ENCODE measurements around the gene MYO5A. TPM values are rescaled to one million over a fixed set of nuclear protein-coding genes. Genes with fewer than 3 reads are reported as not detected.

The MYO5A gene
- total and polyA plus RNA-seq, 8 donors, result 2.4 to 11.9 (median 8.1) TPM

DNA sequence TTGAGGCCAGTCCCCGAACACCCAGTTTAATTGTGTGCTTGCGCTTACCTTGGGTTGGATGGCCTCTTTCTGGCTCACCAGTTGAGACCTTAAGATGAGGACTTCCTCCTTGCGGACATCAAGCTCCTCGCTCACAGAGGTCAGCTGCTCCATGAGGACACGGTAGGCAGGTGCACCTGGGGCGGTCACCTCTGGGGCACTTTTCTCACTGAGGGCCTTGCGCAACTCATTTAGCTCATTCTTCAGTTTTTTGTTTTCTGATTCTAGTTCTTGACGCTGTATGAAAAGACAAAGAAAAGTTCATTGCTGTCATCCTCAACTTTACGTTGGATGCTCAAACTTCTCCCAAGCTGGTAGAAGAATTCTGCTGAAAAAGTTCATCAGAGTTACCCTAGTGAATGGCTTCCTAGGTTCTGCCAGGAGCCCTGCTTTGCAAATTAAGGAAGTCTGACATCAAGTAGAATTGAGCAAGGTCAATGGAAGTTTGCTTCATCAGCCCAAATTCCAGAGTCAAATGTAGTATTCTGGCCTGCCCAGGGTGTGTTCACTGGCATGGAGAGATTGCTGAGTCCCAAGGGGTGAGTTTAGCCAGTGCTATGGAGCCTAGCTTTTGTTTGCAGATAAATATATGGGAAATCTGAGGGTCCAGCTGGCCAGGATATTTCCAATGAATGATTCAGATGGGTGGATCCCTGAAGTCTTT lies 177.3 kb downstream of the MYO5A start:
- Histone ChIP-seq H3K27me3 (no peaks in the 10 kb centered on the region), H3K27ac (no peak overlapping the region), H3K4me1 (no peaks in the 10 kb centered on the region), H3K36me3 (peaks cover 0 to 14% (median 0%) of the 10 kb centered on the region in 3 donors), H3K4me3 (no peak overlapping the region), H3K9me3 (no peaks in the 10 kb centered on the region)
- ATAC-seq (peak in 1 of 4 donors; percentile 69), FAIRE-seq (no peak), DNase-seq (no peak)
- intact Hi-C loops (cut with DNase I), result no loop called here
- 93 to 96% methylated on average over 9 of the region's 9 CpGs for WGBS, 2 donors
- TF ChIP-seq, protein P1, sequence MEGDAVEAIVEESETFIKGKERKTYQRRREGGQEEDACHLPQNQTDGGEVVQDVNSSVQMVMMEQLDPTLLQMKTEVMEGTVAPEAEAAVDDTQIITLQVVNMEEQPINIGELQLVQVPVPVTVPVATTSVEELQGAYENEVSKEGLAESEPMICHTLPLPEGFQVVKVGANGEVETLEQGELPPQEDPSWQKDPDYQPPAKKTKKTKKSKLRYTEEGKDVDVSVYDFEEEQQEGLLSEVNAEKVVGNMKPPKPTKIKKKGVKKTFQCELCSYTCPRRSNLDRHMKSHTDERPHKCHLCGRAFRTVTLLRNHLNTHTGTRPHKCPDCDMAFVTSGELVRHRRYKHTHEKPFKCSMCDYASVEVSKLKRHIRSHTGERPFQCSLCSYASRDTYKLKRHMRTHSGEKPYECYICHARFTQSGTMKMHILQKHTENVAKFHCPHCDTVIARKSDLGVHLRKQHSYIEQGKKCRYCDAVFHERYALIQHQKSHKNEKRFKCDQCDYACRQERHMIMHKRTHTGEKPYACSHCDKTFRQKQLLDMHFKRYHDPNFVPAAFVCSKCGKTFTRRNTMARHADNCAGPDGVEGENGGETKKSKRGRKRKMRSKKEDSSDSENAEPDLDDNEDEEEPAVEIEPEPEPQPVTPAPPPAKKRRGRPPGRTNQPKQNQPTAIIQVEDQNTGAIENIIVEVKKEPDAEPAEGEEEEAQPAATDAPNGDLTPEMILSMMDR (IDR thresholded peaks at IDR 0.05), result no peak

DNA sequence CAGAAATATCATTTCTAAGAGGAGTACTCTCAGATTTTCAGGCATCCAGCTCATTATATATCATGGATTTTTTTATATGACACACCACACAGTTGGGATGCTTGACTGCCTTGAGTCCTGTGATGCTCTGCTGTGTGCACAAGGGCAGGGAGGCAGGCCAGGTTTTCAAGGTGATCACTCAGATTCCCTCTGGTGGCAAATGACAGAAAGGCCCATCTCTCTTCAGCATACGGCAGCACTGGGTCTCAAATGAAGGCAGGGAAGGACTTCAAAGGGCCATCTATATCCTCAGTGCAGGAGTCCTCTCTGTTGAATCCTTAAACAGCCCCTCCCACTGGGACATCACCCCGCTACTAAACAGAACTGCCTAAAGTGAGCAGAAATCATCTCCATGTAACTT lies 178.3 kb downstream of the MYO5A start:
- Histone ChIP-seq H3K4me3 (no peak overlapping the region), H3K27me3 (no peaks in the 10 kb centered on the region), H3K36me3 (peaks cover 0 to 14% (median 0%) of the 10 kb centered on the region in 3 donors), H3K27ac (no peak overlapping the region), H3K4me1 (no peaks in the 10 kb centered on the region), H3K9me3 (no peaks in the 10 kb centered on the region)
- intact Hi-C loops (cut with DNase I), result no loop called here
- no peak for FAIRE-seq
- WGBS, 2 donors, result 88 to 97% methylated on average over 2 of the region's 2 CpGs
- TF ChIP-seq, protein P1 (IDR thresholded peaks at IDR 0.05), result no peak
- no peak for DNase-seq
- no peak for ATAC-seq

DNA sequence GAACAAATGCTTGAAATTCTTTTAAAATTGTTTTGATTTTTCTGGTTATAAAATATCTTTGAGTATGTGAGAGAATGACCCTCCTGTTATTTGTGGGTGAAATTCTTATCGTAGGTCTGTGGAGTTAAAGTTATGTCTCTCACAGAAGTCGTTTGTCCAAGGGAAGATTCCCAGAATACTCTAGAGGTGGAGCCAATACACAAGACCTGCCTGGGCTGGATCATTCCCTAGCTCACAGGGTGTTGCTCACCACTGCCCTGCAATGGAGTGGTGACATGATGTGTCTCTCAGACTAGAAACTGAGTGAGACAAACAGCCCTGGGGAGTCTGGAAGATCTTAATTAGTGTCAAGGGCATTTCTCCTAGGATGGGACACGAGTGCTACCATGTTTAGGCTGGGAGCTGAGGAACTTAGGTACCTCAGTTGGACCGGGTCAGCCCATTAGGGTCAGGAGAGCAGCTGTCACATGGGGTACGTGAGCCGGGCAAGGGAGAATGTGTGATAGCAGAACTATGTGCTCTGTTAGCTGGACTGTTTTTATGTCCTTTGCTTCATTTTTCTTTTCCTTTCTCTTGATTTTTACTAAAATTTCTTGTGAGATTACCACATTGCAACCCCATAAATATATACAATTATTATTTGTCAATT lies 179.5 kb downstream of the MYO5A start:
- TF ChIP-seq, protein P1 (IDR thresholded peaks at IDR 0.05), result no peak
- H3K4me3 ChIP-seq, result no peak overlapping the region
- FAIRE-seq (no peak), DNase-seq (no peak), ATAC-seq (no peak)
- no peaks in the 10 kb centered on the region for H3K9me3 ChIP-seq
- intact Hi-C loops (cut with DNase I), result no loop called here
- no peaks in the 10 kb centered on the region for H3K4me1 ChIP-seq
- H3K27ac ChIP-seq, result no peak overlapping the region
- H3K27me3 ChIP-seq, result no peaks in the 10 kb centered on the region
- peaks cover 0 to 14% (median 0%) of the 10 kb centered on the region in 3 donors for H3K36me3 ChIP-seq
- WGBS, 2 donors, result 78 to 84% methylated on average over 6 of the region's 6 CpGs

DNA sequence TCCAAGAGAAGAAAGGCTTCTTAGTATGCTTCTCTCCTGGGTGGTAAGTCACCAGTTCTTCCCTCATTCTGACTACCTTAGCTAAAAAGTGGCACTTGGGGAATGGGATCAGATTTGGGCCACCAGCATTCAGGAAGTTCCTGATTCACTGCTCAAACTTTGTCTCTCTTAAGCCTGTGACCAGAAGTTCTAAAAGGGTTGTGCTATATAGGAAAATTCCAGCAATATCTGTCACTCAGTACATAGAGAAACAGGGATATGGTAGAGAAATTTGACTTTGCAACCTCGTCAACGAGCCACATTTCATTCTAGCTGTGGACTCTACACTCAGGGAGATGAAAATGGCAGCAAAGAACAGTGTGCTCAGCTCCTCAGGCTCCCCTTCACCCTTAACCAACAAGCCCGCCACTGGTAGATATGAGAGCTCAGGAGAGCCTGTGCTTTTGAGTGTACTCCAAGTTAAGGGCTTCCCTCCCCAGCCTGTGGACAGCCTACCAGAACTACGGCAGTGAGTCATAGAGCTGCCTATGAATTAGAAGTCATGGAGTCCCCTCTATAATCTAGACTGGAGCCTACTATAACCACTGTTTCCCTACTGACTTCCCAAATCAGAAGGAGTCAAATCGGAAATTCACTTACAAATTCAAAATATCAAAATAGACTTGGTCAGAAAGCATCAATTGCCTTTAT lies 180.5 kb downstream of the MYO5A start:
- no peak for FAIRE-seq
- H3K4me3 ChIP-seq, result no peak overlapping the region
- H3K36me3 ChIP-seq, result peaks cover 0 to 14% (median 0%) of the 10 kb centered on the region in 3 donors

More for the DNA sequence above, 180.5 kb downstream of the MYO5A start:
- DNase-seq (no peak), ATAC-seq (peak in 2 of 4 donors; percentile 42 to 46)
- intact Hi-C loops (cut with DNase I), result no loop called here
- Histone ChIP-seq H3K9me3 (no peaks in the 10 kb centered on the region), H3K27me3 (no peaks in the 10 kb centered on the region), H3K27ac (no peak overlapping the region), H3K4me1 (no peaks in the 10 kb centered on the region)
- WGBS, 2 donors, result 76 to 82% methylated on average over 5 of the region's 5 CpGs
- TF ChIP-seq, protein P1 (IDR thresholded peaks at IDR 0.05), result no peak
